ENCODE results near the gene VAMP7. TPM values are rescaled to one million over a fixed set of nuclear protein-coding genes. Genes with fewer than 3 reads are reported as not detected.

Gene VAMP7
- total and polyA plus RNA-seq, 9 of the 15 experiments (the other 6 are each of a cell fraction or from before 2014, with no cell fraction given) = 38.4 to 100 (median 67.7) TPM

GRCh38 chrX:155881158-155881993, at the start of gene VAMP7 (continued):
- TF ChIP-seq THRA (IDR thresholded peaks at IDR 0.05) (no peak), SUPT5H (IDR thresholded peaks at IDR 0.05) (peak; percentile 96), ATF2 (CRISPR knock-in tag; IDR thresholded peaks at IDR 0.05) (no peak), ZBTB7A (IDR thresholded peaks at IDR 0.05; ENCODE audit: borderline replicate concordance, control insufficient read depth, low read depth, low read length) (peak; percentile 61; the same call in 1 of the 2 replicates), BMI1 (IDR thresholded peaks at IDR 0.05; ENCODE audit: low read length) (no peak), BACH1 (tag; IDR thresholded peaks at IDR 0.05) (no peak), ZBTB9 (CRISPR knock-in tag; IDR thresholded peaks at IDR 0.05) (0 out of 2 replicates have a peak, but pooled peaks have one; percentile 46), RBM34 (IDR thresholded peaks at IDR 0.05; ENCODE audit: borderline replicate concordance, insufficient read depth, low read length) (no peak), YY1 (IDR thresholded peaks at IDR 0.05; ENCODE audit: borderline replicate concordance in 1 of 3, control insufficient read depth in 1 of 3, extremely low read depth in 1 of 3, insufficient read depth in 3 of 3, insufficient read length in 1 of 3, insufficient replicate concordance in 2 of 3, low read depth in 1 of 3, low read length in 2 of 3) (peak in 1 of 3 experiments; percentile 39), LCOR (CRISPR knock-in tag; IDR thresholded peaks at IDR 0.05) (peak; percentile 40; the same call in 1 of the 2 replicates), GTF2B (IDR thresholded peaks at IDR 0.05; ENCODE audit: extremely low read depth, insufficient read length) (no peak), EP400 (IDR thresholded peaks at IDR 0.05) (peak; percentile 87), RNF2 (IDR thresholded peaks at IDR 0.05) (0 out of 2 replicates have a peak, but pooled peaks have one; percentile 39), ZKSCAN1 (IDR thresholded peaks at IDR 0.05; ENCODE audit: low read depth, low read length) (no peak), SMARCA5 (IDR thresholded peaks at IDR 0.05) (no peak), RBFOX2 (IDR thresholded peaks at IDR 0.05; ENCODE audit: low read depth, low read length) (peak; percentile 97), TOE1 (IDR thresholded peaks at IDR 0.05; ENCODE audit: borderline replicate concordance) (no peak), TOE1 (CRISPR knock-in tag; IDR thresholded peaks at IDR 0.05; ENCODE audit: borderline replicate concordance, low read depth) (no peak), CBX1 (IDR thresholded peaks at IDR 0.05; ENCODE audit: low read depth) (no peak), GATAD2B (IDR thresholded peaks at IDR 0.05; ENCODE audit: borderline replicate concordance) (0 out of 2 replicates have a peak, but pooled peaks have one; percentile 31), JUNB (CRISPR knock-in tag; conservative IDR thresholded peaks at IDR 0.05) (peak; percentile 76), PML (IDR thresholded peaks at IDR 0.05; ENCODE audit: low read length) (peak; percentile 78; the same call in 1 of the 2 replicates), ATF4 (CRISPR knock-in tag; IDR thresholded peaks at IDR 0.05) (no peak)
